Neural crest cell (in vitro differentiated cells): ENCODE measurements around the gene TAS2R38. TPM values are rescaled to one million over a fixed set of nuclear protein-coding genes. Genes with fewer than 3 reads are reported as not detected.

ENCODE experiments used
- DNase-seq: peaks from one replicate; pipeline ENCODE4 v3.0.0; 2021; ENCODE audit warnings: low read depth, mixed read lengths, low spot score
- H3K27ac Mint-ChIP-seq: one replicate; pipeline ENCODE4 v1.8.0; 2021; ENCODE audit warnings: mild to moderate bottlenecking, mixed read lengths; ENCODE audit not compliant: unreplicated experiment
- H3K27me3 Mint-ChIP-seq: 2 replicates; pipeline ENCODE4 v1.8.0; 2021; ENCODE audit warnings: low read depth, mild to moderate bottlenecking, mixed read lengths
- H3K36me3 Mint-ChIP-seq: 2 replicates; pipeline ENCODE4 v1.8.0; 2021; ENCODE audit warnings: low read depth, mild to moderate bottlenecking, mixed read lengths
- H3K4me1 Mint-ChIP-seq: 2 replicates; pipeline ENCODE4 v1.8.0; 2021; ENCODE audit warnings: mixed read lengths
- H3K4me3 Mint-ChIP-seq: one replicate; pipeline ENCODE4 v1.8.0; 2021; ENCODE audit warnings: mild to moderate bottlenecking, mixed read lengths
- H3K9me3 Mint-ChIP-seq: 2 replicates; pipeline ENCODE4 v1.8.0; 2021; ENCODE audit warnings: mixed read lengths
- CTCF ChIP-seq: fragments of 200-600 bp; sonication (generic); conservative IDR thresholded peaks from 2 replicates; pipeline ENCODE4 v1.5.0; 2021; ENCODE audit warnings: antibody characterized with exemption, mild to moderate bottlenecking
- long read RNA-seq: library from polyadenylated mRNA; unstranded; transcript quantifications from one replicate; pipeline ENCODE4 v2.0.0, GENCODE V29; 2020
- total RNA-seq: library from RNA; stranded (reverse); gene quantifications from 2 replicates; pipeline ENCODE4 v1.2.1, GENCODE V29; 2021

The TAS2R38 gene
- total RNA-seq, result not detected in 2 replicates
- long read RNA-seq, result 0 reads

GRCh38 chr7:141973673-141974072 lies at the start of gene TAS2R38:
TSS of gene TAS2R38 (minus strand) at chr7:141973773. CDS start at chr7:141973689, 84 bp downstream.
- Mint-ChIP-seq H3K27me3 (peaks cover 21% of the 10 kb centered on the region), H3K9me3 (no peaks in the 10 kb centered on the region), H3K4me3 (no peak within 1 kb of the TSS), H3K27ac (no peak within 1 kb of the TSS), H3K36me3 (no peaks in the 10 kb centered on the region), H3K4me1 (peaks cover 10% of the 10 kb centered on the region)
- no peak for TF ChIP-seq CTCF
- no peak for DNase-seq

- Mint-ChIP-seq H3K27ac (no peak overlapping the region), H3K4me1 (no peaks in the 10 kb centered on the region), H3K27me3 (no peaks in the 10 kb centered on the region), H3K9me3 (no peaks in the 10 kb centered on the region), H3K36me3 (no peaks in the 10 kb centered on the region), H3K4me3 (no peak overlapping the region)
- no peak for TF ChIP-seq CTCF
- DNase-seq, result no peak
Observed at GRCh38 chr7:142018154-142018553, 44.6 kb upstream of the TAS2R38 start.

- Mint-ChIP-seq H3K27me3 (no peaks in the 10 kb centered on the region), H3K9me3 (no peaks in the 10 kb centered on the region), H3K4me1 (no peaks in the 10 kb centered on the region), H3K27ac (no peak overlapping the region), H3K36me3 (no peaks in the 10 kb centered on the region), H3K4me3 (no peak overlapping the region)
- no peak for DNase-seq
- TF ChIP-seq CTCF, result no peak
Observed at GRCh38 chr7:142017451-142017850, 43.9 kb upstream of the TAS2R38 start.

GRCh38 chr7:142012825-142013511 lies 39.4 kb upstream of the TAS2R38 start:
- Mint-ChIP-seq H3K27me3 (no peaks in the 10 kb centered on the region), H3K4me3 (no peak overlapping the region), H3K36me3 (no peaks in the 10 kb centered on the region), H3K27ac (no peak overlapping the region), H3K9me3 (no peaks in the 10 kb centered on the region), H3K4me1 (no peaks in the 10 kb centered on the region)
- DNase-seq, result no peak
- TF ChIP-seq CTCF, result no peak

- Mint-ChIP-seq H3K27me3 (no peaks in the 10 kb centered on the region), H3K9me3 (no peaks in the 10 kb centered on the region), H3K4me3 (no peak overlapping the region), H3K36me3 (no peaks in the 10 kb centered on the region), H3K27ac (no peak overlapping the region), H3K4me1 (no peaks in the 10 kb centered on the region)
- no peak for TF ChIP-seq CTCF
- DNase-seq, result no peak
Observed at GRCh38 chr7:142010952-142011548, 37.5 kb upstream of the TAS2R38 start.
